Thyroid gland (tissue), 4 donors: ENCODE data around the gene MAL.

Experiments used
- POLR2A ChIP-seq, 2 donors: fragments of 450-650 bp; IDR thresholded peaks; one replicate each; pipeline ENCODE4 v1.6.1; 2017; ENCODE audit warnings: antibody characterized with exemption in 2 of 2, mild to moderate bottlenecking in 2 of 2, moderate library complexity in 1 of 2
- TF ChIP-seq, protein P1 (sequence below), 6 experiments: fragments of 200-600 bp in 3 of 6; fragments of 450-650 bp in 3 of 6; sonication (generic) in 3 of 6; IDR thresholded peaks; one replicate each; pipeline ENCODE4 v1.5.1; 2016 to 2019; ENCODE audit warnings: antibody characterized with exemption in 6 of 6, mild to moderate bottlenecking in 2 of 6, inconsistent platforms in 1 of 6, moderate library complexity in 1 of 6

- TF ChIP-seq, protein P1, sequence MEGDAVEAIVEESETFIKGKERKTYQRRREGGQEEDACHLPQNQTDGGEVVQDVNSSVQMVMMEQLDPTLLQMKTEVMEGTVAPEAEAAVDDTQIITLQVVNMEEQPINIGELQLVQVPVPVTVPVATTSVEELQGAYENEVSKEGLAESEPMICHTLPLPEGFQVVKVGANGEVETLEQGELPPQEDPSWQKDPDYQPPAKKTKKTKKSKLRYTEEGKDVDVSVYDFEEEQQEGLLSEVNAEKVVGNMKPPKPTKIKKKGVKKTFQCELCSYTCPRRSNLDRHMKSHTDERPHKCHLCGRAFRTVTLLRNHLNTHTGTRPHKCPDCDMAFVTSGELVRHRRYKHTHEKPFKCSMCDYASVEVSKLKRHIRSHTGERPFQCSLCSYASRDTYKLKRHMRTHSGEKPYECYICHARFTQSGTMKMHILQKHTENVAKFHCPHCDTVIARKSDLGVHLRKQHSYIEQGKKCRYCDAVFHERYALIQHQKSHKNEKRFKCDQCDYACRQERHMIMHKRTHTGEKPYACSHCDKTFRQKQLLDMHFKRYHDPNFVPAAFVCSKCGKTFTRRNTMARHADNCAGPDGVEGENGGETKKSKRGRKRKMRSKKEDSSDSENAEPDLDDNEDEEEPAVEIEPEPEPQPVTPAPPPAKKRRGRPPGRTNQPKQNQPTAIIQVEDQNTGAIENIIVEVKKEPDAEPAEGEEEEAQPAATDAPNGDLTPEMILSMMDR (IDR thresholded peaks at IDR 0.05) = no peak
- TF ChIP-seq POLR2A (IDR thresholded peaks at IDR 0.05) = no peak
Measured at GRCh38 chr2:94994063-94994913, 31.2 kb upstream of the MAL start.
